NCI-H187 treated with DMSO at 0.1 percent for 48 hours (cell line): Measurements from ENCODE around the gene MASP1.

Source experiments
- DNase-seq: peaks from one replicate; lab custom pipeline; 2025; lab: John Stamatoyannopoulos, UW

The MASP1 gene, protein sequence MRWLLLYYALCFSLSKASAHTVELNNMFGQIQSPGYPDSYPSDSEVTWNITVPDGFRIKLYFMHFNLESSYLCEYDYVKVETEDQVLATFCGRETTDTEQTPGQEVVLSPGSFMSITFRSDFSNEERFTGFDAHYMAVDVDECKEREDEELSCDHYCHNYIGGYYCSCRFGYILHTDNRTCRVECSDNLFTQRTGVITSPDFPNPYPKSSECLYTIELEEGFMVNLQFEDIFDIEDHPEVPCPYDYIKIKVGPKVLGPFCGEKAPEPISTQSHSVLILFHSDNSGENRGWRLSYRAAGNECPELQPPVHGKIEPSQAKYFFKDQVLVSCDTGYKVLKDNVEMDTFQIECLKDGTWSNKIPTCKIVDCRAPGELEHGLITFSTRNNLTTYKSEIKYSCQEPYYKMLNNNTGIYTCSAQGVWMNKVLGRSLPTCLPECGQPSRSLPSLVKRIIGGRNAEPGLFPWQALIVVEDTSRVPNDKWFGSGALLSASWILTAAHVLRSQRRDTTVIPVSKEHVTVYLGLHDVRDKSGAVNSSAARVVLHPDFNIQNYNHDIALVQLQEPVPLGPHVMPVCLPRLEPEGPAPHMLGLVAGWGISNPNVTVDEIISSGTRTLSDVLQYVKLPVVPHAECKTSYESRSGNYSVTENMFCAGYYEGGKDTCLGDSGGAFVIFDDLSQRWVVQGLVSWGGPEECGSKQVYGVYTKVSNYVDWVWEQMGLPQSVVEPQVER

DNA sequence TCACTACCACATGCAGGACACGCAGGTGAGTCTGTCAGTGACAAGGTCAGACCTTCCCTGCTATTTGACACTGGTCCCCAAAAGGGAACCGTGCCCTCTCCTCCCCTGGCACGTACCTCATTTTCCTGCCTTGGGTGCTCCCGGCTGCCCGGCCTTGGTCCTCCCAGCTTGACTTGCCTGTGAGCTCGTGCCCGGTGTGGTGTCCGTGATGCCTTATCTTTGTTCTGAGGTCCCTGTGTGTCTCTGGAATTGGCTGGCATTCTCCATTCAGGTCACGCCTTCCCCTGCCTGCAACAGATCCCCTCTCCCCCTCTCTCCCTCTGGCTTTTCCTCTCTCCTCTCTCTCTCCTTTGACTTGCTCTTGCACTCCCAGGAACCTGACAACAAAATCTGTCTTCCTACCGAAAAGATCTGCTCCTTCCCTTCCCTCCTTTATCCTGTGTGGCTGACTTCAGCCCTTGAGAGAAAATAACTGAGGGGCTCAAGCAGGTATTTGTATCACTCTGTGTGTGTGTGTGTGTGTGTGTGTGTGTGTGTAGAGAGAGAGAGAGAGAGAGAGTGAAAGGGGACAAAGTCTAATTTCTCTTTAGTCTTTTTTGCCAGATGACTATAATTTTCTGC lies at the start of gene MASP1:
TSS of gene MASP1 (minus strand) at position 226 of the 621 bp plus-strand sequence. CDS start at position 121, 105 bp downstream.
- no peak for DNase-seq

DNA sequence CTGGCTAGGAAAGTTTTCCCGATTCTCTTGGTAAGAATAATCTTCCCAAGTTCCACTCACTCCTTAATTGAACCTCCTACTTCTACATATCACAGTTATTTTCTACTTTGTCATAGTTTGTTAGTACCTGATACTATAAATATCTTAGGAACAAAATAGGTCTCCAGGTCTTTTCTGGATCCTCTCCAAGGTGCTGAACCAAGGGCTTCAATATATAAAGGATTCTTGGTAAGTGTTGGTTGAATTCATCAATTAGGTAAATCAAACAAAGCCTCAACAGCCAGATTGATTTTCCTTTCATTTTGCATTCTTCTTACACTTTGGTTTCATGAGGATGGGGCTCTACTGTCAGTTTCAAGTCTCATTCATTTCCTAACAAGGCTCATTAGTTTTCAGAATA lies 49.0 kb upstream of the MASP1 start:
- no peak for DNase-seq

DNA sequence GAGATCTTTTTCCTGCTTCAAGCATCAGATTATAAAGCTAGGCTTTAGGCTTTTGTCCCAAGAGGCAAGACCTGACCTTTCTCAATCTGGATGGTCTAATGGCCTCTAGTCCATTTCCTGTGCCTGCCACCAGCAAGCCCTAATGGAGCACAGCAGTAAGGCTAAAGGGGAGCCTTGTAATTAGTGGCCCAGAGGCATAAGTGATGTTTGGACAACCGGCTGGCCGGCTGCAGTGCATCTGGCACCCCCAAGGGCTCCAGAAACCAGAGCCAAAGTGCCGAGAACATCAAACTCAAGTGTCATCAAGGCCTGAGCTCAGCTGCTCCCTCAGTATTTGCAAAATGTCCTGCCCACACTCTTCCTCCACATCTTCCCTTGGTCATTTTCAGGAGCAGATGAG lies 44.8 kb upstream of the MASP1 start:
- no peak for DNase-seq

DNA sequence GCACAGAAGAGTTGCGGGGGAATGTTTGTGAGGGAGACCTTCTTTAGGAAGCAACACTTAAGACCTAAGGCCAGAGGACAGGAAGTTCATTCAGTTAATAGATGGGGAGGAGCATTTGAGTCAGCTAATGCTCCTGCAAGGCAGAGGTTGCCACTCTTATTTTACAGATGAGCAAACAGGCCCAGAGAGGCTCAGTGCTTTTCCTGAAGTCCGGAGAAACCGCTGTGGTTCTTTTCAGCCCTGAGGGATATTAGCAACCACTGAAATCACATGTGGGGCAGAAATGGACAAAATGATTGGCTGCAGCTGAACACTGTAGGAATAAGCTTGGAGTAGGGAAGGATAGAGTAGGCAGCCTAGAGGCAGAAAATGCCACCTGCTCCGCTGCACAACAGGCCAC lies 43.4 kb upstream of the MASP1 start:
- no peak for DNase-seq

DNA sequence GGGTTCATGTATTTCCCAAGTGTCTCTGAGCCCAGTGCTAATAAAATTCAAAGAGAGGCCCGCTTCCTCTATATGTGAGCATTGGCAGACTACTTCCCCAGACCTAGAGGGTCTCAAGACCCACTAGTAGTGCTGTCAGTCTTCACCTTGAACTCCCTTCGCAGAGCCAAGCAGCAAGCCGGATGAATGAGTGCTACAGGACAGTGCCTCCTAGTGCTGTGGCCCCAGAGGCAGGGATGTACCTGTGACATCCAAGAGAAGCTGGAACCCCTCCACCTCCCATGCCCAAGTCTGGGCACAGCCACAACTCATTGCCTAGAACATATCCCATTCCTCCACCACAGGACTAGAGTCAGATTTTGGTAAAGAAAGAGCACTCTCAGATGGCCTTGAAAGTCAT lies 37.2 kb upstream of the MASP1 start:
- no peak for DNase-seq

DNA sequence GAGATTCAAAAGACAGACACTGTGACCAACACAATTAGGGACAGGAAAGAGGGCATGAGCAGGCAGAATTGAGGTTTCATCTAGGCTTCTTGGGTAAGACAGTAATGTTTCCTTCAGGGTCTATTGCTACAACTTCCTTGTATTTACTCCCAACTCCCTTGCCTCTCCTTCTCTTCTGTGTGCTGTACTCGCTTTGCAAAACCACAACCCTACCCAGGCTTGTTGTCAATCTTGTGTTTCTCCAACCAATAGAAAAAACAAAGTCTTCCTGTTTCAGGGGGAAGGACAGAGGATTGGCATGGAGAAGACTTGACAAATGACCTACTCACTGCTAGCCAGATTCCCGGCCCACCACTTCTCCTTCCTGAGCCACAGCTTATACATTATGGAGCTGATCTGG lies 36.3 kb upstream of the MASP1 start:
- DNase-seq = no peak

DNA sequence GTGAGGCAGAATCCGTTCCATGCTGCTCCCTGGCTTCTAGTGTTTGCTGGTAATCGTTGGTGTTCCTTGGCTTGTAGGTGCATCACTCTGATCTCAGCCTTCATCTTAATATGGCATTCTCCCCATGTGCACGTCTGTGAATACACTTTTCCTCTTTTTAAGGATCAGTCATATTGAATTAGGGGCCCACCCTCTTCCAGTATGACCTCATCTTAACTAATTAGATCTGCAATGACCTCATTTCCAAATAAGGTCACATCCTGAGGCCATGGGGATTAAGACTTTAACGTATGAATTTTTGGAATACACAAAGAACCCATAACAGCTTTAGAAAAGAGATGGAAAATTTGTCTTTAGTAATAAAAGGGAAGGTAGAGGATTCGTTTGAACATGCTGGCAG lies 34.1 kb upstream of the MASP1 start:
- DNase-seq = no peak

DNA sequence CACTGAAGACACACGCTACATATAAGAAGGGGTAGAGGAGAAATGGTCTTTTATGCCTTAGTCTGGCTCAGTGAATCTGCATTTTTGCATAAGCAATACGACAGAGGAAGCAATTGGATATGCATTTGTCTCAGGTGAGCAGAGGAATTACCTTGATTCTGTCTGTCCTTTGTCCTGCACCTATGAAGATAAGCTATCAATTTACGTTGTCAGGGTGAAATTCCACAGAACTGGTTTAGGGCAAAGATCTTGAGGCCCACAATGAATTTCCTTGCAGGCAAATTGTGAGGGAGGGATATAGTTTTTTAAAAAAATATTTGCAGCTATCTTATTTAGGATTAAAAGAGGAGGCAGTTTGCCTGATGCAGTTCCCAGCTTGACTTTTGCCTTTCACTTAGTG lies 31.6 kb upstream of the MASP1 start:
- no peak for DNase-seq

DNA sequence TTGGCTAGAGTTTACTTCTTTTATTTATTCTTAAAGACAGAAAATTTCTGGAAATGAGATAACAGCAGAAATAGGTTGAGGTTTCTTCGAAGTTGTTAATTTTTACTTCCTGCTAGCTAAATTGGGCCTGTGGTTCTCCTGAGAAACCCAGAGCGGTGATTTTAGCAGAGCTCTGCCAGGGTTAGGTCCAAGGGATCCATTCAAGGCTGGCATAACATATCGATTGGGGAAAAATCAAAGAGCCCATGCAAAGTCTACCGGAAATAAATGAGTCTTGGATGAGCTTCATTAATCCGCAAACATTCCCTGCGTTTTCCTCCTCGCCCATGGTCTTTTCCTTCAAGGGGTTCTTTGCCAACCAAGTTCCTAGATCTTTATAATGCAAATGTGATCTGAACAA lies 30.8 kb upstream of the MASP1 start:
- DNase-seq = no peak

DNA sequence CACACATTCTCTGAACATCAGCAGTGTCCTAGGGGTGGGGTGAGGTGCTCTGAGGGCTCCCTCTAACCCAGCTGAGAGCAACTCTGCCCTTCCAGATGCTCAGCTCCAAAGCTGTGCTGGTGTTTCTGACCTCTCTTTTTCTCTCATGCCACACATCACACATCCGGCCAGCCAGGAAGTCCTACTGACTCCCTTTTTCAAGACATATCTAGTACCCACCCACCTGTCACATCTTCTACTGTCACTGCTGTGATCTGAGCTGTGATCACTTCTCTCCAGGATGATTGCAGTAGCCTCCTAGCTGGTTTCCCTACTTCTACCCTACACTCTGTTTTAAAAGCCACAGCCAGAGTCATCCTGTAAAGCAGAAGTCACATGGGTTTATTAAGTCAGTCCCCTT lies 30.2 kb upstream of the MASP1 start:
- no peak for DNase-seq

DNA sequence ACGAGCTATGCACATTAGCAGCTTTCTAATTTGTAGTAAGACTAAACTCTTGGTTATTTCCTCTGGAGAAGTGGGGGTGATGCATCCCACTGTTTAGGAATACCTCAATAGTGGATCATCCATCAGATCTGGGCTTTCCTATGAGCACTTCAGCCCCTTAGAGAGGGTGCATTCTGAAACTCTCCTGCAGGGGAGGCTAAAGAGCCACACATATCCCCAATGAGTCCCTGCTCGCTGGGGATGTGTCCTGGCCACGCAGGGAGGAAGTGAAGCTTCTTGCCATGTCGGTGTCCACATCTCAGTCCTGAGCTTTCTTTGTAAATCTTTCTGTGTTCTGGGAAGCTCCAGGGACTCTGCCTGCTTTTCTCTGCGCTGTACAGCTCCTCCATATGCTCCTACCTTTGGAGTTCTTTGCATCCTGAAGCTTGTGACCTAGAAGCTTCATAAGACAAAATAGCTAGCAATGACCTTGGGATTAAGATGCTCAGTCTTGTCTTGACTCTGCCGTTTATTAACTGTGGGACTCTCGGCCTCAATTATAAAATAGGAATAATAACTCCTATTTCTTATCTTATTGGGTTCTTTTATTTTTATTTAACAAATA lies 28.3 kb upstream of the MASP1 start:
- DNase-seq = no peak

DNA sequence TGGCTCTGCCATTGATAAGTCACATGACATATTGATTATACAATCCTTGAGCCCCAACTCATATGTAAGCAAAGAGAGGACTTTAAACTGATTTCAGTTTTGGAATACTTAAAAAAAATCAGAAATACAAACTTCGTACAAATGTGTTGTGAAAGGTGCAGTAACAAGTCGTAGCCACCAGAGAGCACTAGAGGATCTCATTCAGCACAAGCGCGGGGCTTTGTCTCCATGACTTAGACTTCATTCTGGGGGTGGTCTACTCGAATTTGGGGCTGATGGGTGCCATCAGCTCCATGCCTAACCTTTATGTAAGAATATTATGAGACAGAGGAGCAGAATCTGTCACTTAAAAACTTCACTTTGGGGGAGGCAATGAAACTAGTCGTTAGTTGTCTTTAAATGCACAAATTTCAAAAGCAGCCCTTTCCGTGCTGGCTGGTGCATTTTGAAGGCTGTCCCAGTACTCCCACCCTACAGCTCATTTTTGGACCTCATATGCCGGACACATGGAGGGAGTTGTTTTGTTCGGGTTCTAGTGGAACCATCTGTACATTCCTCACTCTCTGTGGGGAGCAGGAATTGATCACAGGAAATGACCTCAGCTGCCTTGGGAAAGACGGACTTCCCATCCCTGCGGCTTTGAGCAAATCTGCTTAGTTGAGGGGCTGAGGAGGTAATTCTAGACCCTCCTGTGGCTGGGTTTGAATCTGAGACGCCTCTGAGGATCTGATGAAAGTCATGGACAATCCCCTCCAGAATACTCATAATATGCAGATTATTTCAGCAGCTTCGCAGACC lies 27.5 kb upstream of the MASP1 start:
- DNase-seq = no peak

DNA sequence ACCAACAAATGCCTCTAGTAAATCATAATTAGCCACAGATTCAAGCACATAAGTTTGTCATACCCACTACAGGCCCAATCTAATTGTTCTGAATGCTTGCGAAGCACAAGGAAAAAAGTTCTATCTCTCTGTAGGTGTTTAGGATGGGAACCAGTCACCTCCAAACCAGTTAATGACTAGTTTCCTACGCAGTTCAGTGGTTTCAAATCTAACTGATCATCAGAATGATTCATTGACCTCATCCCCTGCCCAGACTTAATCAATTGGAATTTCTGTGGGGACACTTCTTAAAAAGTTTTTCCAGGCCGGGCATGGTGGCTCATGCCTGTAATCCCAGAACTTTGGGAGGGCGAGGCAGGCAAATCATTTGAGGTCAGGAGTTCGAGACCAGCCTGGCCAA lies 24.3 kb upstream of the MASP1 start:
- DNase-seq = no peak

DNA sequence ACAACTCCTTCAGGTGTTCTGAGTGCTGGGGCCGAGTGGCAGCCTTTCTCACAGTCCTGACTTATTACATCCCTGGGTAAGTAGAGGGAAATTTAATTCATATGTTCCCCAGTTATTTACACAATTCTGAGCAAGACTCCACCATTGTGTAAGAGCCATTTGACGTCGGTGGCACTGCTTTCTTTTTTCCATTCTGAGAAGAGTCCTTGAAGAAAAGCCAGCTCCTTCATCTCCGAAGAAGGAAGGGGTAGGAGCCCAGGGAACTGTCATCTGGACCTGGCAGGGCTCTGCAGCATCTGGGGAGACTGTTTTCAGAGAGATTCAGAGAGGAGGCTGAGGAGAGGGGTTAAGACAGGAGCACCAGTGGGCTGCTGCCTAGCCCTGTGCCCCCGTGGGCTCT lies 22.6 kb upstream of the MASP1 start:
- no peak for DNase-seq

DNA sequence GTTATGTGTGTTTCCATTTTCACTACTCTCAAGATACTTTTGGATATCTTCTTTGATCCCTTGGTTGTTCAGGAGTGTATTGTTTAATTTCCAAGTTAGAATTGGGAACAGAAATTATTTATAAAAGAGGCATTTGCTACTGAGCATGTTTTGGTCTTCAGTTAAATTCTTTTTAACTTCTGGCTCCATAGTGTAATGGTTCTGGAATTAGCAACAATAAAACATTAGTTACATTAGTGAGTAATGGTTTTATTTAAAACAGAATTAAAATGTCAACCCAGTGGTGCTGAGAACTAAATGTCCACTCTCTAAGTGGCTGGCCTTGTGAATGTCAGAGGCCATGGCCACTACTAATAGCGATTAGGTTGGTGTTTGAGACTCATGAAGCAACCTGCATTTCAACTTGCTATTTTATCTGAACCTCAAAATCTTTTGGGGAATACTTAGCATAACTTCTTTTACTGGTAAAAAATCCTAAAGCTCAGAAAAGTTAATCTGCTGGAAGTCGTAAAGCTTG lies 19.5 kb upstream of the MASP1 start:
- no peak for DNase-seq

DNA sequence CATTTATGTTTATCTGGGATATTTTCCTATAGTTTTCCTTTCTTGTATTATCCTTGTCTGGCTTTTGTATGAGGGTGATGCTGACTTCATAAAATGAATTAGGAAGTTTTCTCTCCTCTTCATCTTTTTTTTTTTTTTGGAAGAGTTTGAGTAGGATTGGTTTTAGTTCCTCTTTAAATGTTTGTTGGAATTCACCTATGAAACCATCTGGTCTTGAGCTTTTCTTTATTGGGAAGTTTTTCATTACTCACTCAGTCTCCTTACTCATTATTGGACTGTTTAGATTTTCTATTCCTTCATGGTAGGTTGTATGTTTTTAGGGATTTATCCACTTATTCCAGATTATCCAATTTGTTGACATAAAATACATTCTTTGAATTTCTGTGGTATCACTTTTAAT lies 18.7 kb upstream of the MASP1 start:
- no peak for DNase-seq

DNA sequence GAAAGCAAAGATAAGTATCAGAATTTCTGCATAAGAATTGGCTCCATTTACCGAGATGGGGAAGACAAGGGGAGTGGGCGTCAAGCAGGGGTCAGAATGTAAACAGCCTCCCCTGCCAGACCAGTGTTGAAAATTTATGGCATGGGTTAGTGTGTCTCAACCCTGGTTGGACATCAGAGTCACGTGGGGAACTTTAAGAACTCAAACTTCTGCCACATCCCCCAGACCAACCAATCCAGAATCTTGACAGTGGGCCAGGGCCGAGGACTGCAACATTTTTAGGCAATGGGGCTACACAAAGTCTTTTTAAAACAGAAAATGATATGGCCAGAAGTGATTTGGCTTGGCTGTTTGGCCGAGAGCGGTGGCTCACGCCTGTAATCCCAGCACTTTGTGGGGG lies 14.3 kb upstream of the MASP1 start:
- no peak for DNase-seq

DNA sequence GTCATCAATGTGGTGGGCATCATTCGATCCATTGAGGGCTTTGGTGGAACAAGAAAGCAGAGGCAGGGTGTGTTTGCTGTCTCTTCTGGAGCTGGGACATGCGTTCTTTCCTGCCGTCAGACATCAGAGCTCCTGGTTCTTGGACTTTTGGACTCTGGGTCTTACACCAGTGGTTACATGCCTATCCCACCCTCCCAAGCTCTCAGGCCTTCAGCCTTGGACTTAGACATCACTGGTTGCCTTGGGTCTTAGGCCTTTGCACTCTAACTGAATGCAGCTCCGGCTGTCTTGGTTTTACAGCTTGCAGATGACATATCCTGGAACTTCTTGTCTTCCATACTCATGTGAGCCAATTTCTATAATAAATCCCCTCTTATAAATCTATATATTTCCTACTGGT lies 8.1 kb upstream of the MASP1 start:
- DNase-seq = no peak

DNA sequence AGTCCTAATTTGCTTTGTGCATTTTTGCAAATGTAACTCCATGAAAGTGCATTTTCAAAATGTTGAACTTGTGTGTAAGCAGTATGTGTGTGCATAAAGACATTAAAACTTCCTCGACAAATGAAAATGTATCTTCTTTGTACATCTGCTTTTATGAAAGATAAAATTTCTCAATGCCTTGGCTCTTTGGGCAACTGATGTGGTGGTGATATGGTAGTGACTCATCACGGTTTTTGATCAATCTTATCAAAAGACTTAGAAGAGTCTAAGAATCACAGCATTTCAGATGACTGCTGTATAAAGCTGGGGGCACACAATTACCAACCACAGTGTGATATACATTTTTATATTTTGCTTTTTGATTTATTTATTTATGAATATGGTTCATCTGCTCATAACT lies 5.4 kb upstream of the MASP1 start:
- no peak for DNase-seq

DNA sequence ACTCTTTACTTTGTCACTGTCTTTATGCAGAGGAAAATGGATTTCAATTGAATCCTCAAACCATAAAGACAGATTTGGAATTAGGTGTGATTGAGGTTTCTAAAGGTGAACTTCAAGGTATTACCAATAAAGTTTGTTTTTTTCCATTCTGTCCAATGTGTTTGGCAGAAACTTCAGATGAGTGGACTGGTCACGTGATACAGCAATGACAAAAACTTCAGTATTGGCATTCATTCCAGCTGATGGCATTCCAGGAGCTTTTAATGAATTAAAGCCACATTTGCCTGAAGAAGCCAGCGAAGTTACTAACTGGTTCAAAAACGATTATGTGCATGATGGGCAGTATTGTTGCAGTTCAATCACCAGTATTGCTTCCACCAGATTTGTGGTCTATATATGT lies 4.5 kb upstream of the MASP1 start:
- DNase-seq = no peak

DNA sequence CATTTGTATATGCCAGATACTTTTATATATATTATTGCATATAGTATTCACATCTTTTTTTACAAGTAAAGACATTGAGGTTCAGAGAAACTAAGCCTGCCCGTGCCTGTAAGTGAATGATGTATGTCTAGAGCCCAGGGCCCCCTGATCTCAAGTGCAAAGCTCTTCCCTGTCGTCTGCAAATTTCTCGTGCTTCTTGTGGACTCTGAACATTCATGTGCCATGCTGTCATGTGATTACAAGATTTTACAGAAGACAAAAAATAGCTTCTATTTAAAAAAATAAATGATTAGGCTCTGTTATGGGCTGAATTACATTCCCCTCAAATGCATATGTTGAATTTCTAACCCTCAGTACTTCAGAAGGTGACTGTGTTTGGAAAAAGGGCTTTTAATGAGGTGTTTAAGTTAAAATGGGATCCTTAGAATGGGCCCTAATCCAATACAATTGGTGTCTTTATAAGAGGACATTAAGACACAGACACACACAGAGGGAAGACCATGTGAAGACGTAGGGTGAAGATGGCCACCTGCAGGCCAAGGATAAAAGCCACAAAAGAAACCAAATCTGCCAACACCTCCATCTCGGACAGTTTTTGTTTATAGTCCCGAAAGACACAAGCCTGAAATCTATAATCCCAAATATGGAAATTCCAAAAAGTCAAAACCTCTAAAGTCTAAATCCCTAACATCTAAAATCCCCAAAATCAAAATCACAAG lies 3.9 kb upstream of the MASP1 start:
- DNase-seq = no peak
